KG1 (cell line): ENCODE measurements around the gene SH3BP5.

Experiments used
- DNase-seq: peaks from one replicate; lab custom pipeline; 2025; lab: John Stamatoyannopoulos, UW

The SH3BP5 gene

GRCh38 chr3:15273227-15273626, 59.2 kb downstream of the SH3BP5 start:
- no peak for DNase-seq

GRCh38 chr3:15272426-15273196, 59.8 kb downstream of the SH3BP5 start:
- DNase-seq = no peak

- peak; percentile 58 for DNase-seq
Observed at GRCh38 chr3:15271785-15272381, 60.5 kb downstream of the SH3BP5 start.

- DNase-seq = no peak
Observed at GRCh38 chr3:15271030-15271429, 61.4 kb downstream of the SH3BP5 start.

GRCh38 chr3:15269091-15269989, 63.0 kb downstream of the SH3BP5 start:
- DNase-seq = peak; percentile 17

- peak; percentile 55 for DNase-seq
Observed at GRCh38 chr3:15268033-15268631, 64.3 kb downstream of the SH3BP5 start.

- no peak for DNase-seq
Observed at GRCh38 chr3:15267502-15267901, 64.9 kb downstream of the SH3BP5 start.

- no peak for DNase-seq
Observed at GRCh38 chr3:15266510-15267376, 65.6 kb downstream of the SH3BP5 start.

- DNase-seq = no peak
Observed at GRCh38 chr3:15265655-15266509, 66.5 kb downstream of the SH3BP5 start.

- DNase-seq = no peak
Observed at GRCh38 chr3:15264486-15264885, 67.9 kb downstream of the SH3BP5 start.

GRCh38 chr3:15263926-15264325, 68.5 kb downstream of the SH3BP5 start:
- DNase-seq = no peak

- DNase-seq = no peak
Observed at GRCh38 chr3:15263120-15263519, 69.3 kb downstream of the SH3BP5 start.

- DNase-seq = no peak
Observed at GRCh38 chr3:15262021-15262420, 70.4 kb downstream of the SH3BP5 start.

GRCh38 chr3:15261274-15261673, 71.1 kb downstream of the SH3BP5 start:
- DNase-seq = no peak

GRCh38 chr3:15260531-15260930, 71.9 kb downstream of the SH3BP5 start:
- no peak for DNase-seq

GRCh38 chr3:15258720-15259119, 73.7 kb downstream of the SH3BP5 start:
- no peak for DNase-seq

GRCh38 chr3:15256861-15257341, 75.5 kb downstream of the SH3BP5 start:
- DNase-seq = no peak

GRCh38 chr3:15255215-15255614, 77.2 kb downstream of the SH3BP5 start:
- no peak for DNase-seq

GRCh38 chr3:15253023-15253697, 79.2 kb downstream of the SH3BP5 start:
- no peak for DNase-seq

- DNase-seq = no peak
Observed at GRCh38 chr3:15246186-15246585, 86.2 kb downstream of the SH3BP5 start.
